Measurements from ENCODE around the gene KIF1C. TPM values are rescaled to one million over a fixed set of nuclear protein-coding genes. Genes with fewer than 3 reads are reported as not detected.

The KIF1C gene
- total RNA-seq, 3 donors from 2014 or later (not counting 1 experiment from before 2014, with no cell fraction given) = 17.1 to 28.6 (median 22.2) TPM

DNA sequence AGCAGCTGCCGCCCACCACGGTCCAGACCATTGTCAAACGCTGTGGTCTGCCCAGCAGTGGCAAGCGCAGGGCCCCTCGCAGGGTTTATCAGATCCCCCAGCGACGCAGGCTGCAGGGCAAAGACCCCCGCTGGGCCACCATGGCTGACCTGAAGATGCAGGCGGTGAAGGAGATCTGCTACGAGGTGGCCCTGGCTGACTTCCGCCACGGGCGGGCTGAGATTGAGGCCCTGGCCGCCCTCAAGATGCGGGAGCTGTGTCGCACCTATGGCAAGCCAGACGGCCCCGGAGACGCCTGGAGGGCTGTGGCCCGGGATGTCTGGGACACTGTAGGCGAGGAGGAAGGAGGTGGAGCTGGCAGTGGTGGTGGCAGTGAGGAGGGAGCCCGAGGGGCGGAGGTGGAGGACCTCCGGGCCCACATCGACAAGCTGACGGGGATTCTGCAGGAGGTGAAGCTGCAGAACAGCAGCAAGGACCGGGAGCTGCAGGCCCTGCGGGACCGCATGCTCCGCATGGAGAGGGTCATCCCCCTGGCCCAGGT, 24.5 kb downstream of the KIF1C start:
- Mint-ChIP-seq H3K27me3 (ENCODE audit: low read depth in 2 of 2) (no peaks in the 10 kb centered on the region), H3K36me3 (no peaks in the 10 kb centered on the region), H3K4me1 (peaks cover 0 to 10% of the 10 kb centered on the region in 2 donors), H3K4me3 (no peak overlapping the region), H3K27ac (no peak overlapping the region), H3K9me3 (no peaks in the 10 kb centered on the region)
- peaks cover 16% of the 10 kb centered on the region for H3K36me3 ChIP-seq (ENCODE audit: control insufficient read depth, insufficient read depth, low read length)
- WGBS (ENCODE audit: insufficient coverage) = 97% methylated on average over 30 of the region's 30 CpGs
- ATAC-seq (no peak), DNase-seq (no peak)
- TF ChIP-seq, protein P1, sequence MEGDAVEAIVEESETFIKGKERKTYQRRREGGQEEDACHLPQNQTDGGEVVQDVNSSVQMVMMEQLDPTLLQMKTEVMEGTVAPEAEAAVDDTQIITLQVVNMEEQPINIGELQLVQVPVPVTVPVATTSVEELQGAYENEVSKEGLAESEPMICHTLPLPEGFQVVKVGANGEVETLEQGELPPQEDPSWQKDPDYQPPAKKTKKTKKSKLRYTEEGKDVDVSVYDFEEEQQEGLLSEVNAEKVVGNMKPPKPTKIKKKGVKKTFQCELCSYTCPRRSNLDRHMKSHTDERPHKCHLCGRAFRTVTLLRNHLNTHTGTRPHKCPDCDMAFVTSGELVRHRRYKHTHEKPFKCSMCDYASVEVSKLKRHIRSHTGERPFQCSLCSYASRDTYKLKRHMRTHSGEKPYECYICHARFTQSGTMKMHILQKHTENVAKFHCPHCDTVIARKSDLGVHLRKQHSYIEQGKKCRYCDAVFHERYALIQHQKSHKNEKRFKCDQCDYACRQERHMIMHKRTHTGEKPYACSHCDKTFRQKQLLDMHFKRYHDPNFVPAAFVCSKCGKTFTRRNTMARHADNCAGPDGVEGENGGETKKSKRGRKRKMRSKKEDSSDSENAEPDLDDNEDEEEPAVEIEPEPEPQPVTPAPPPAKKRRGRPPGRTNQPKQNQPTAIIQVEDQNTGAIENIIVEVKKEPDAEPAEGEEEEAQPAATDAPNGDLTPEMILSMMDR (IDR thresholded peaks at IDR 0.05) = no peak
- intact Hi-C loops (cut with micrococcal nuclease) = no loop called here
- H3K4me1 ChIP-seq (ENCODE audit: control insufficient read depth, insufficient read depth, low read length) = no peaks in the 10 kb centered on the region
- H3K27me3 ChIP-seq (ENCODE audit: control insufficient read depth, insufficient read depth, low read length) = no peaks in the 10 kb centered on the region
- no peak overlapping the region for H3K27ac ChIP-seq (ENCODE audit: low read length)
- no peak overlapping the region for H3K4me3 ChIP-seq (ENCODE audit: low read length)
- no peaks in the 10 kb centered on the region for H3K9me3 ChIP-seq (ENCODE audit: control insufficient read depth, insufficient read depth, low read length)

DNA sequence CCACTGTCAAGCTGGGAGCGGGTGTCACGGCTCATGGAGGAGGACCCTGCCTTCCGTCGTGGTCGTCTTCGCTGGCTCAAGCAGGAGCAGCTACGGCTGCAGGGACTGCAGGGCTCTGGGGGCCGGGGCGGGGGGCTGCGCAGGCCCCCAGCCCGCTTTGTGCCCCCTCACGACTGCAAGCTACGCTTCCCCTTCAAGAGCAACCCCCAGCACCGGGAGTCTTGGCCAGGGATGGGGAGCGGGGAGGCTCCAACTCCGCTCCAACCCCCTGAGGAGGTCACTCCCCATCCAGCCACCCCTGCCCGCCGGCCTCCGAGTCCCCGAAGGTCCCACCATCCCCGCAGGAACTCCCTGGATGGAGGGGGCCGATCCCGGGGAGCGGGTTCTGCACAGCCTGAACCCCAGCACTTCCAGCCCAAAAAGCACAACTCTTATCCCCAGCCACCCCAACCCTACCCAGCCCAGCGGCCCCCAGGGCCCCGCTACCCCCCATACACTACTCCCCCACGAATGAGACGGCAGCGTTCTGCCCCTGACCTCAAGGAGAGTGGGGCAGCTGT, 25.9 kb downstream of the KIF1C start:
- Mint-ChIP-seq H3K27me3 (ENCODE audit: low read depth in 2 of 2) (no peaks in the 10 kb centered on the region), H3K36me3 (no peaks in the 10 kb centered on the region), H3K27ac (no peak overlapping the region), H3K9me3 (no peaks in the 10 kb centered on the region), H3K4me1 (peaks cover 0 to 10% of the 10 kb centered on the region in 2 donors), H3K4me3 (no peak overlapping the region)
- Histone ChIP-seq H3K27me3 (ENCODE audit: control insufficient read depth, insufficient read depth, low read length) (no peaks in the 10 kb centered on the region), H3K9me3 (ENCODE audit: control insufficient read depth, insufficient read depth, low read length) (no peaks in the 10 kb centered on the region), H3K36me3 (ENCODE audit: control insufficient read depth, insufficient read depth, low read length) (peaks cover 16% of the 10 kb centered on the region), H3K4me3 (ENCODE audit: low read length) (no peak overlapping the region), H3K4me1 (ENCODE audit: control insufficient read depth, insufficient read depth, low read length) (no peaks in the 10 kb centered on the region), H3K27ac (ENCODE audit: low read length) (no peak overlapping the region)
- 87% methylated on average over 28 of the region's 29 CpGs for WGBS (ENCODE audit: insufficient coverage)
- ATAC-seq (no peak), DNase-seq (no peak)
- TF ChIP-seq, protein P1 (IDR thresholded peaks at IDR 0.05) = no peak
- intact Hi-C loops (cut with micrococcal nuclease) = no loop called here

DNA sequence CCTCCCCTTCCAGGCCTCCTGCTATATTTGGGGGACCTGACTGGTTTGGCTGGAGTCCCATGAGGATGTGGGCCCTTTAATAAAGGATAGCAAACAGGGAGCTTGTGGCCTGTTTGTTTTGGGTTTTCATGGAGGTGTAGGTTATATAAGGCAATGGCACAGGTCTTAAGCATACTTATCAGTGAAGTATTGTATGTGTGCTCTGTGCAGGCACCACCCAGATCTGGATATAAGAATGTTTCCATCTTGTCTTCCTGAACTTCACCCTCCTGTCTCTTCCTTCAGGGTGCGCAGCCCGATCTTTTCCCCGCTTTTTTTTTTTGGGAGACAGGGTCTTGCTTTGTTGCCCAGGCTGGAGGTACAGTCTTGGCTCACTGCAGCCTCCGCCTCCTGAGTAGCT, 26.9 kb downstream of the KIF1C start:
- ATAC-seq = no peak
- no peaks in the 10 kb centered on the region for H3K36me3 Mint-ChIP-seq
- H3K9me3 Mint-ChIP-seq = no peaks in the 10 kb centered on the region
- DNase-seq = no peak
- Histone ChIP-seq H3K4me1 (ENCODE audit: control insufficient read depth, insufficient read depth, low read length) (no peaks in the 10 kb centered on the region), H3K27me3 (ENCODE audit: control insufficient read depth, insufficient read depth, low read length) (no peaks in the 10 kb centered on the region), H3K36me3 (ENCODE audit: control insufficient read depth, insufficient read depth, low read length) (peaks cover 16% of the 10 kb centered on the region), H3K27ac (ENCODE audit: low read length) (no peak overlapping the region), H3K9me3 (ENCODE audit: control insufficient read depth, insufficient read depth, low read length) (no peaks in the 10 kb centered on the region), H3K4me3 (ENCODE audit: low read length) (no peak overlapping the region)
- no peak overlapping the region for H3K4me3 Mint-ChIP-seq
- H3K4me1 Mint-ChIP-seq = peaks cover 0 to 6% of the 10 kb centered on the region in 2 donors
- WGBS (ENCODE audit: insufficient coverage) = 98% methylated on average over 4 of the region's 4 CpGs
- intact Hi-C loops (cut with micrococcal nuclease) = no loop called here
- no peak overlapping the region for H3K27ac Mint-ChIP-seq
- TF ChIP-seq, protein P1 (IDR thresholded peaks at IDR 0.05) = no peak
- no peaks in the 10 kb centered on the region for H3K27me3 Mint-ChIP-seq (ENCODE audit: low read depth in 2 of 2)

DNA sequence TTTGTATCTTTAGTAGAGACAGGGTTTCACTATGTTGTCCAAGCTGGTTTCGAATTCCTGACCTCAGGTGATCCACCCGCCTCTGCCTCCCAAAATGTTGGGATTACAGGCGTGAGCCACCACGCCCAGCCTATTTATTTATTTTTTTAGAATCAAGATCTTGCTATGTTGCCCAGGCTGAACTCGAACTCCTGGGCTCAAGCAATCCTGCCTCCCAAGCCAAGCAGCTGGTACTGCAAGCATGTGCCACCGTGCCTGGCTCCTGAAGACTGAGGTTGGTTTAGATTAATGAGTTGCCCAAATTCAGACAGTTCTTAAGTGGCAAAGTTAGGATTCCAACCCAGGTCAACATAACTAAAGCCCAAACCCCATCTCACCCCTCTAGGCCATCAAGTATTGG, 29.5 kb downstream of the KIF1C start:
- no peaks in the 10 kb centered on the region for H3K9me3 Mint-ChIP-seq
- Histone ChIP-seq H3K27ac (ENCODE audit: low read length) (no peak overlapping the region), H3K4me3 (ENCODE audit: low read length) (no peak overlapping the region), H3K36me3 (ENCODE audit: control insufficient read depth, insufficient read depth, low read length) (peaks cover 5% of the 10 kb centered on the region), H3K4me1 (ENCODE audit: control insufficient read depth, insufficient read depth, low read length) (peaks cover 14% of the 10 kb centered on the region), H3K9me3 (ENCODE audit: control insufficient read depth, insufficient read depth, low read length) (no peaks in the 10 kb centered on the region), H3K27me3 (ENCODE audit: control insufficient read depth, insufficient read depth, low read length) (no peaks in the 10 kb centered on the region)
- H3K4me1 Mint-ChIP-seq = peaks cover 6 to 20% of the 10 kb centered on the region in 2 donors
- TF ChIP-seq, protein P1 (IDR thresholded peaks at IDR 0.05) = no peak
- DNase-seq (no peak), ATAC-seq (no peak)
- intact Hi-C loops (cut with micrococcal nuclease) = no loop called here
- H3K36me3 Mint-ChIP-seq = no peaks in the 10 kb centered on the region
- no peak overlapping the region for H3K4me3 Mint-ChIP-seq
- no peaks in the 10 kb centered on the region for H3K27me3 Mint-ChIP-seq (ENCODE audit: low read depth in 2 of 2)
- 95% methylated on average over 6 of the region's 6 CpGs for WGBS (ENCODE audit: insufficient coverage)
- no peak overlapping the region for H3K27ac Mint-ChIP-seq

Measured in natural killer cell (primary cell).